MCF 10A (cell line): ENCODE results near the gene SCN8A. TPM values are rescaled to one million over a fixed set of nuclear protein-coding genes. Genes with fewer than 3 reads are reported as not detected.

Experiments used
- BruUV-seq: library from RNA; stranded (reverse); fragments of 400-500 nt; replicated peaks from 2 replicates; lab custom pipeline; 2021; lab: Mats Ljungman, UMichigan
- CTCF ChIA-PET: fragments of 300-600 bp; sonication (Branson Sonifier 250); formaldehyde crosslinking; extraction: SDS; loops from one replicate; lab custom pipeline; 2021; ENCODE audit warnings: antibody characterized with exemption, inconsistent platforms; lab: Yijun Ruan, JAX
- POLR2A ChIA-PET: fragments of 300-600, 350-650 bp; sonication (Branson Sonifier 250); formaldehyde crosslinking; extraction: SDS; loops from one replicate; lab custom pipeline; 2020; ENCODE audit warnings: antibody characterized with exemption, inconsistent platforms; lab: Yijun Ruan, JAX
- DNase-seq: peaks from one replicate; pipeline ENCODE4 v3.0.0-alpha.2; 2018; ENCODE audit not compliant: unreplicated experiment
- H3K27ac Mint-ChIP-seq: one replicate; pipeline ENCODE4 v1.8.0; 2022; ENCODE audit warnings: mild to moderate bottlenecking, low read depth, mixed read lengths; ENCODE audit not compliant: unreplicated experiment
- H3K27me3 Mint-ChIP-seq: one replicate; pipeline ENCODE4 v1.8.0; 2022; ENCODE audit warnings: mixed read lengths; ENCODE audit not compliant: insufficient read depth, unreplicated experiment
- H3K36me3 Mint-ChIP-seq: one replicate; pipeline ENCODE4 v1.8.0; 2022; ENCODE audit warnings: mild to moderate bottlenecking, moderate library complexity, mixed read lengths; ENCODE audit not compliant: insufficient read depth, unreplicated experiment
- H3K4me1 Mint-ChIP-seq: one replicate; pipeline ENCODE4 v1.8.0; 2022; ENCODE audit warnings: mixed read lengths; ENCODE audit not compliant: insufficient read depth, unreplicated experiment
- H3K4me3 Mint-ChIP-seq: one replicate; pipeline ENCODE4 v1.8.0; 2022; ENCODE audit warnings: mild to moderate bottlenecking, moderate library complexity, mixed read lengths; ENCODE audit not compliant: unreplicated experiment
- H3K9me3 Mint-ChIP-seq: one replicate; pipeline ENCODE4 v1.8.0; 2022; ENCODE audit warnings: mixed read lengths; ENCODE audit not compliant: unreplicated experiment
- CTCF ChIP-seq: fragments of 200-600 bp; IDR thresholded peaks from one replicate; pipeline ENCODE4 v1.8.0; 2022; ENCODE audit warnings: antibody characterized with exemption, mild to moderate bottlenecking; ENCODE audit not compliant: unreplicated experiment
- intact Hi-C: fragments of 100-400 bp; cut with micrococcal nuclease; formaldehyde crosslinking; loops from 2 replicates; pipeline ENCODE4 v1.14.1; 2022
- total RNA-seq: library from RNA; stranded (reverse); gene quantifications from 2 replicates; pipeline ENCODE4 v1.2.3, GENCODE V29; 2022

Gene SCN8A
- total RNA-seq, 1 experiment from 2014 or later: 0.70 TPM

GRCh38 chr12:51755251-51755650 is 164.2 kb downstream of the SCN8A start:
- DNase-seq: no peak
- BruUV-seq: no TSS peak
- intact Hi-C loops: no loop called here
- H3K4me1 Mint-ChIP-seq: peaks cover 4% of the 10 kb centered on the region
- H3K36me3 Mint-ChIP-seq: no peaks in the 10 kb centered on the region
- TF ChIP-seq CTCF: no peak
- POLR2A ChIA-PET: interaction anchor here (0.8 kb wide), 1 partner anchor 137 kb away, joined by 3 read pairs; no protein-coding TSS in a partner anchor
- H3K4me3 Mint-ChIP-seq: no peak overlapping the region
- H3K9me3 Mint-ChIP-seq: no peaks in the 10 kb centered on the region
- H3K27me3 Mint-ChIP-seq: no peaks in the 10 kb centered on the region
- CTCF ChIA-PET: no interaction called here
- no peak overlapping the region for H3K27ac Mint-ChIP-seq

- Mint-ChIP-seq H3K36me3 (no peaks in the 10 kb centered on the region), H3K4me3 (no peak overlapping the region), H3K27me3 (no peaks in the 10 kb centered on the region), H3K27ac (no peak overlapping the region), H3K9me3 (no peaks in the 10 kb centered on the region), H3K4me1 (no peaks in the 10 kb centered on the region)
- no peak for TF ChIP-seq CTCF
- intact Hi-C loops: no loop called here
- ChIA-PET POLR2A (no interaction called here), CTCF (interaction anchor here (0.6 kb wide), 1 partner anchor 211 kb away, joined by 3 read pairs; no protein-coding TSS in a partner anchor)
- DNase-seq: peak; percentile 27
- BruUV-seq: no TSS peak
Observed at GRCh38 chr12:51759175-51759574, 168.1 kb downstream of the SCN8A start.

GRCh38 chr12:51759695-51760094 is 168.7 kb downstream of the SCN8A start:
- no peaks in the 10 kb centered on the region for H3K36me3 Mint-ChIP-seq
- H3K27me3 Mint-ChIP-seq: no peaks in the 10 kb centered on the region
- no peak overlapping the region for H3K4me3 Mint-ChIP-seq
- intact Hi-C loops: no loop called here
- H3K4me1 Mint-ChIP-seq: no peaks in the 10 kb centered on the region
- no peak for TF ChIP-seq CTCF
- BruUV-seq: no TSS peak
- no peak for DNase-seq
- no peaks in the 10 kb centered on the region for H3K9me3 Mint-ChIP-seq
- ChIA-PET CTCF (interaction anchor here (0.6 kb wide), 1 partner anchor 263 kb away, joined by 3 read pairs; no protein-coding TSS in a partner anchor), POLR2A (interaction anchor here (0.6 kb wide), 1 partner anchor 12 kb away, joined by 4 read pairs; no protein-coding TSS in a partner anchor)
- no peak overlapping the region for H3K27ac Mint-ChIP-seq

- BruUV-seq: no TSS peak
- no peak for TF ChIP-seq CTCF
- no peaks in the 10 kb centered on the region for H3K4me1 Mint-ChIP-seq
- no peaks in the 10 kb centered on the region for H3K27me3 Mint-ChIP-seq
- H3K36me3 Mint-ChIP-seq: no peaks in the 10 kb centered on the region
- ChIA-PET POLR2A (interaction anchor here (0.6 kb wide), 1 partner anchor 11 kb away, joined by 4 read pairs; no protein-coding TSS in a partner anchor), CTCF (interaction anchor here (0.6 kb wide), 2 partner anchors 80 to 263 kb away, joined by 3 read pairs; no protein-coding TSS in a partner anchor)
- H3K4me3 Mint-ChIP-seq: no peak overlapping the region
- intact Hi-C loops: no loop called here
- no peaks in the 10 kb centered on the region for H3K9me3 Mint-ChIP-seq
- no peak for DNase-seq
- no peak overlapping the region for H3K27ac Mint-ChIP-seq
Observed at GRCh38 chr12:51760231-51760630, 169.2 kb downstream of the SCN8A start.
